ENCODE data around the gene RIOK2. TPM values are rescaled to one million over a fixed set of nuclear protein-coding genes. Genes with fewer than 3 reads are reported as not detected.

The RIOK2 gene
- total and polyA plus RNA-seq, 10 of the 15 experiments (the other 5 are each of a cell fraction or from before 2014, with no cell fraction given), result 23.0 to 69.1 (median 33.3) TPM

DNA sequence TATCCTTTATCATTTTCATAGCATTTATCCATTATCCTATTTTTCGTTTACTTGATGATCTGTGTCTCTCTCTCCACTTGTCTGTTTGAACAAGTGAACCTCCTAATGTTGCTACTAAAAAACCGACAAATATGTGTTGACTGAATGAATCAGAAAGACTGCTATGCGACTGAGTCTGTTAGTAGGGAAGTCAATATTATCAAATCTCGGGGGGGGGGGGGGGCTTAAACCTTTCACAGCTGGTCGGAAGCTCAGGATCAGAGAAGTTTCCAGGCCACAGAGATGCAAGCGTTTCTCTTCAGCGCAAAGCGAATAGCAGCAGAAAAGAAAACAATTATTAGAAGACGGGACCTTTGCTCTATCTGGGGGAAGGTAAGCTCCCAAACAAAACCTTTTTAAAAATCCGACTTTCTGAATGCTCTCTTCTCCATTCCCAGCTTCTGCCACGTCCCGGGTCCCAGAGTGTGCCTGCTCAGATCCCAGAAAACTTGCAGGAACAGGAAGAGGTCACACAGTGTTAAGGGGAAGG lies 412 bp downstream of the RIOK2 start:
- Histone ChIP-seq H3K4me1 (ENCODE audit: control insufficient read depth, insufficient read depth, low read length) (peaks cover 11% of the 10 kb centered on the region), H3K9ac (ENCODE audit: control insufficient read depth, insufficient read depth, low read length) (peak overlapping the region; percentile 93), H3K9me3 (replicated peaks; ENCODE audit: control insufficient read depth, insufficient read depth, low read length) (no peaks in the 10 kb centered on the region; the same call in 1 of the 3 replicates), H3K79me2 (ENCODE audit: control insufficient read depth, insufficient read depth, low read length) (peaks cover 28% of the 10 kb centered on the region), H2AFZ (ENCODE audit: control insufficient read depth, low read depth, low read length) (peak overlapping the region; percentile 100), H3K36me3 (ENCODE audit: control insufficient read depth in 2 of 2, insufficient read depth in 2 of 2, low read length in 1 of 2) (peaks cover 3 to 11% of the 10 kb centered on the region in 2 experiments; a peak in 2 of 4 replicates), H3K27me3 (replicated peaks in 1 of 2; ENCODE audit: control insufficient read depth in 2 of 2, insufficient read depth in 2 of 2, low read length in 1 of 2) (no peaks in the 10 kb centered on the region), H3K4me3 (peak overlapping the region; percentile 99), H3K4me2 (ENCODE audit: control insufficient read depth, insufficient read depth) (peak overlapping the region; percentile 72), H3K27ac (ENCODE audit: control insufficient read depth, insufficient read depth) (peak overlapping the region; percentile 94), H4K20me1 (ENCODE audit: control insufficient read depth, insufficient read depth) (no peaks in the 10 kb centered on the region)
- ChIA-PET POLR2A (interaction anchor here (0.6 to 0.8 kb wide), 7 partner anchors 10 to 1181 kb away, joined by 3 to 5 read pairs (median 3); no protein-coding TSS in a partner anchor), RAD21 (ENCODE audit: unreplicated experiment) (interaction anchor here (1.1 to 1.2 kb wide), 2 partner anchors 18 to 311 kb away, joined by 3 read pairs; no protein-coding TSS in a partner anchor), SMC1A (ENCODE audit: uncharacterized antibody, unreplicated experiment) (interaction anchor here (1.0 to 2.3 kb wide), 7 partner anchors 9 to 311 kb away, joined by 3 to 10 read pairs (median 7); no protein-coding TSS in a partner anchor), CTCF (interaction anchor here (0.9 to 3.4 kb wide), 4 partner anchors 19 to 49 kb away, joined by 3 to 16 read pairs (median 6); no protein-coding TSS in a partner anchor)
- ATAC-seq, result 0 out of 3 replicates have a peak, but pooled peaks have one; percentile 1
- TSS peak; percentile 90 for BruUV-seq (replicated peaks)
- in situ Hi-C loops (cut with MboI) (loop anchor here (25.0 kb wide), 1 partner anchor 1855 kb away; no protein-coding TSS in a partner anchor), intact Hi-C loops (cut with micrococcal nuclease; ENCODE audit: unreplicated experiment) (loop anchor here (10.0 kb wide), 1 partner anchor 1742 kb away; the partner anchor contains the start of gene CHD1)
- FAIRE-seq, result no peak
- WGBS (ENCODE audit: insufficient coverage, insufficient replicate concordance, low lambda C conversion rate, missing lambda C conversion rate), result under 1% methylated on average over 12 of the region's 12 CpGs
- no peak for DNase-seq (ENCODE audit: low read depth, low spot score)
- TF ChIP-seq BACH1 (IDR thresholded peaks at IDR 0.05; ENCODE audit: borderline replicate concordance) (no peak), SP1 (IDR thresholded peaks at IDR 0.05; ENCODE audit: low read depth, low read length) (no peak), SMARCA5 (IDR thresholded peaks at IDR 0.05) (0 out of 2 replicates have a peak, but pooled peaks have one; percentile 73), SUZ12 (IDR thresholded peaks at IDR 0.05; ENCODE audit: unreplicated experiment) (no peak), CREM (IDR thresholded peaks at IDR 0.05; ENCODE audit: low read depth) (no peak), FOXM1 (IDR thresholded peaks at IDR 0.05; ENCODE audit: low read depth, low read length) (no peak), MTA3 (IDR thresholded peaks at IDR 0.05; ENCODE audit: borderline replicate concordance, low read length) (no peak; the same call in 1 of the 2 replicates), CBX3 (IDR thresholded peaks at IDR 0.05; ENCODE audit: borderline replicate concordance, low read depth) (no peak), ETV6 (conservative IDR thresholded peaks at IDR 0.05 in 1 of 2, IDR thresholded peaks at IDR 0.05 in 1 of 2; ENCODE audit: borderline replicate concordance in 1 of 2, low read depth in 1 of 2) (no peak), SPI1 (IDR thresholded peaks at IDR 0.05; ENCODE audit: borderline replicate concordance, insufficient read depth, low read depth, low read length) (0 out of 2 replicates have a peak, but pooled peaks have one; percentile 12), YBX1 (IDR thresholded peaks at IDR 0.05) (no peak), POU2F2 (IDR thresholded peaks at IDR 0.05; ENCODE audit: borderline replicate concordance, low read depth, low read length) (no peak), TBL1XR1 (IDR thresholded peaks at IDR 0.05; ENCODE audit: low read depth, low read length) (no peak), RUNX3 (IDR thresholded peaks at IDR 0.05; ENCODE audit: low read length) (no peak), JUNB (IDR thresholded peaks at IDR 0.05) (no peak), SMAD1 (IDR thresholded peaks at IDR 0.05; ENCODE audit: low read depth, partially characterized antibody) (no peak), HCFC1 (IDR thresholded peaks at IDR 0.05; ENCODE audit: low read length) (no peak), CHD1 (IDR thresholded peaks at IDR 0.05; ENCODE audit: low read depth, low read length) (no peak), NFXL1 (IDR thresholded peaks at IDR 0.05; ENCODE audit: borderline replicate concordance) (no peak), IKZF1 (conservative IDR thresholded peaks at IDR 0.05) (no peak; the same call in 1 of the 2 replicates)
- TF ChIP-seq, protein P1, sequence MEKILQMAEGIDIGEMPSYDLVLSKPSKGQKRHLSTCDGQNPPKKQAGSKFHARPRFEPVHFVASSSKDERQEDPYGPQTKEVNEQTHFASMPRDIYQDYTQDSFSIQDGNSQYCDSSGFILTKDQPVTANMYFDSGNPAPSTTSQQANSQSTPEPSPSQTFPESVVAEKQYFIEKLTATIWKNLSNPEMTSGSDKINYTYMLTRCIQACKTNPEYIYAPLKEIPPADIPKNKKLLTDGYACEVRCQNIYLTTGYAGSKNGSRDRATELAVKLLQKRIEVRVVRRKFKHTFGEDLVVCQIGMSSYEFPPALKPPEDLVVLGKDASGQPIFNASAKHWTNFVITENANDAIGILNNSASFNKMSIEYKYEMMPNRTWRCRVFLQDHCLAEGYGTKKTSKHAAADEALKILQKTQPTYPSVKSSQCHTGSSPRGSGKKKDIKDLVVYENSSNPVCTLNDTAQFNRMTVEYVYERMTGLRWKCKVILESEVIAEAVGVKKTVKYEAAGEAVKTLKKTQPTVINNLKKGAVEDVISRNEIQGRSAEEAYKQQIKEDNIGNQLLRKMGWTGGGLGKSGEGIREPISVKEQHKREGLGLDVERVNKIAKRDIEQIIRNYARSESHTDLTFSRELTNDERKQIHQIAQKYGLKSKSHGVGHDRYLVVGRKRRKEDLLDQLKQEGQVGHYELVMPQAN (conservative IDR thresholded peaks at IDR 0.05), result peak; percentile 50; the same call in 1 of the 2 replicates
- TF ChIP-seq, protein P2, sequence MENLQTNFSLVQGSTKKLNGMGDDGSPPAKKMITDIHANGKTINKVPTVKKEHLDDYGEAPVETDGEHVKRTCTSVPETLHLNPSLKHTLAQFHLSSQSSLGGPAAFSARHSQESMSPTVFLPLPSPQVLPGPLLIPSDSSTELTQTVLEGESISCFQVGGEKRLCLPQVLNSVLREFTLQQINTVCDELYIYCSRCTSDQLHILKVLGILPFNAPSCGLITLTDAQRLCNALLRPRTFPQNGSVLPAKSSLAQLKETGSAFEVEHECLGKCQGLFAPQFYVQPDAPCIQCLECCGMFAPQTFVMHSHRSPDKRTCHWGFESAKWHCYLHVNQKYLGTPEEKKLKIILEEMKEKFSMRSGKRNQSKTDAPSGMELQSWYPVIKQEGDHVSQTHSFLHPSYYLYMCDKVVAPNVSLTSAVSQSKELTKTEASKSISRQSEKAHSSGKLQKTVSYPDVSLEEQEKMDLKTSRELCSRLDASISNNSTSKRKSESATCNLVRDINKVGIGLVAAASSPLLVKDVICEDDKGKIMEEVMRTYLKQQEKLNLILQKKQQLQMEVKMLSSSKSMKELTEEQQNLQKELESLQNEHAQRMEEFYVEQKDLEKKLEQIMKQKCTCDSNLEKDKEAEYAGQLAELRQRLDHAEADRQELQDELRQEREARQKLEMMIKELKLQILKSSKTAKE (IDR thresholded peaks at IDR 0.05; ENCODE audit: low read depth, poor library complexity, severe bottlenecking), result no peak

Measured in GM12878 (cell line).